ENCODE results near the gene NUDT21.

The NUDT21 gene

GRCh38 chr16:56488035-56488434 is 36.9 kb upstream of the NUDT21 start:
- Histone ChIP-seq H3K27ac (replicated peaks) (no peak overlapping the region), H3K27me3 (ENCODE audit: insufficient read depth, poor library complexity, severe bottlenecking) (no peaks in the 10 kb centered on the region), H3K4me3 (replicated peaks; ENCODE audit: insufficient read depth, low read length) (no peak overlapping the region)
- no peak for TF ChIP-seq REST (IDR thresholded peaks at IDR 0.05; ENCODE audit: insufficient replicate concordance, low read depth)
- no peak for TF ChIP-seq CTCF (IDR thresholded peaks at IDR 0.05; ENCODE audit: insufficient read depth, low read length)
- TF ChIP-seq SPI1 (IDR thresholded peaks at IDR 0.05; ENCODE audit: borderline replicate concordance, low read depth) = no peak
- TF ChIP-seq GABPA (IDR thresholded peaks at IDR 0.05; ENCODE audit: low read depth) = no peak
- no peak for TF ChIP-seq POLR2AphosphoS5 (IDR thresholded peaks at IDR 0.05; ENCODE audit: low read depth)
- no peak for DNase-seq (ENCODE audit: low read depth in 1 of 2, low spot score in 1 of 2)

DNA sequence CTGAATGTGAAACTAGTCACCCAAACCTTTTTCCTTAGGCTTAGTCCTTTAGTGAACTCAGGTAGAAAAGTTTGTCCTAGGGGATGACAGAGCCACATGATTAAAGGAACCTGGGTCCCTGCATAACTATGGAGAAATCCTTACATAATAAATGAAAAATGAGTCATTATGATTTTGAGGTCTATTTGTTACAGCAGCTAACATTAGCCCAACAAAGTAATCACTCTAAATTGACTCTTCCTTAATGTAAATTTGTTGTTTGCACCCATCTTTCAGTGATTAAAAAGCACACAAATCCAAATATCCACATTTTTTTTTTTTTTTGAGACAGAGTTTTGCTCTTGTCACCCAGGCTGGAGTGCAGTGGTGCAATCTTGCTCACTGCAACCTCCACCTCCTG is 32.3 kb upstream of the NUDT21 start:
- Histone ChIP-seq H3K4me3 (replicated peaks; ENCODE audit: insufficient read depth, low read length) (no peak overlapping the region), H3K27ac (replicated peaks) (no peak overlapping the region), H3K27me3 (ENCODE audit: insufficient read depth, poor library complexity, severe bottlenecking) (no peaks in the 10 kb centered on the region)
- TF ChIP-seq GABPA (IDR thresholded peaks at IDR 0.05; ENCODE audit: low read depth) = no peak
- no peak for TF ChIP-seq POLR2AphosphoS5 (IDR thresholded peaks at IDR 0.05; ENCODE audit: low read depth)
- no peak for TF ChIP-seq REST (IDR thresholded peaks at IDR 0.05; ENCODE audit: insufficient replicate concordance, low read depth)
- TF ChIP-seq CTCF (IDR thresholded peaks at IDR 0.05; ENCODE audit: insufficient read depth, low read length) = no peak
- no peak for TF ChIP-seq SPI1 (IDR thresholded peaks at IDR 0.05; ENCODE audit: borderline replicate concordance, low read depth)
- no peak for DNase-seq (ENCODE audit: low read depth in 1 of 2, low spot score in 1 of 2)

DNA sequence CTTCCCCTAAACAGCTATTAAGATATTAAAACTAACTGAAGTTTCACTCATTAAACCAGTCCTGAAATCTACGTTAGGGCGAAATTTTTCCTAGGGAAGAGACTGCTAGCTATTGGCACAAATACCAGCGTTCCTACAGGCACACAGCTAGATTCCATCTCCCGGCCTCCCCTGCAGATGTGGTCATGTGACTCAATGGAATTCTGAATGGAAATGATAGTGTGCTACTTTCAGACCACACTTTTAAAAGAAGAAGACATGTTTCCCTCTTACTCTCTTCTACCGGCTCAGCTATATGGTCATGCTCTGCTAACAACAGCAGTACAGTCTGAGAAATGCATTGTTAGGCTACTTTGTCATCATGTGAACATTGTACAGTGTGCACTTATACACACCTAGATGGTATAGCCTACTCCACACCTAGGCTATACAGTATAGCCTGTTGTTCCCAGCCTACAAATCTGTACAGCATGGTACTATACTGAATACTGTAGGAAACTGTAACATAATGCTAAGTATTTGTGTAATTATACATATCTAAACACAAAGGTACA is 31.6 kb upstream of the NUDT21 start:
- TF ChIP-seq POLR2AphosphoS5 (IDR thresholded peaks at IDR 0.05; ENCODE audit: low read depth) (no peak), REST (IDR thresholded peaks at IDR 0.05; ENCODE audit: insufficient replicate concordance, low read depth) (no peak), GABPA (IDR thresholded peaks at IDR 0.05; ENCODE audit: low read depth) (no peak), CTCF (IDR thresholded peaks at IDR 0.05; ENCODE audit: insufficient read depth, low read length) (no peak), SPI1 (IDR thresholded peaks at IDR 0.05; ENCODE audit: borderline replicate concordance, low read depth) (no peak)
- no peaks in the 10 kb centered on the region for H3K27me3 ChIP-seq (ENCODE audit: insufficient read depth, poor library complexity, severe bottlenecking)
- DNase-seq (ENCODE audit: low read depth in 1 of 2, low spot score in 1 of 2) = no peak
- no peak overlapping the region for H3K4me3 ChIP-seq (replicated peaks; ENCODE audit: insufficient read depth, low read length)
- H3K27ac ChIP-seq (replicated peaks) = no peak overlapping the region

All from HL-60 (cell line).